ENCODE results near the gene CTNNA3. TPM values are rescaled to one million over a fixed set of nuclear protein-coding genes. Genes with fewer than 3 reads are reported as not detected.

Gene CTNNA3
- total RNA-seq, 4 donors from 2014 or later = 0.04 to 0.19 (median 0.11) TPM

- no peak for DNase-seq (ENCODE audit: low spot score in 2 of 2)
- intact Hi-C loops (cut with DNase I; ENCODE audit: low total_unique reads) = no loop called here
- WGBS, 2 donors = 84 to 94% methylated on average over 2 of the region's 2 CpGs
- TF ChIP-seq CTCF (IDR thresholded peaks at IDR 0.05) (no peak), POLR2A (IDR thresholded peaks at IDR 0.05) (no peak)
- no peak overlapping the region for H3K4me3 ChIP-seq (ENCODE audit: low read depth, poor library complexity, severe bottlenecking)
Observed at GRCh38 chr10:66291133-66291532, 1404.9 kb downstream of the CTNNA3 start.

DNA sequence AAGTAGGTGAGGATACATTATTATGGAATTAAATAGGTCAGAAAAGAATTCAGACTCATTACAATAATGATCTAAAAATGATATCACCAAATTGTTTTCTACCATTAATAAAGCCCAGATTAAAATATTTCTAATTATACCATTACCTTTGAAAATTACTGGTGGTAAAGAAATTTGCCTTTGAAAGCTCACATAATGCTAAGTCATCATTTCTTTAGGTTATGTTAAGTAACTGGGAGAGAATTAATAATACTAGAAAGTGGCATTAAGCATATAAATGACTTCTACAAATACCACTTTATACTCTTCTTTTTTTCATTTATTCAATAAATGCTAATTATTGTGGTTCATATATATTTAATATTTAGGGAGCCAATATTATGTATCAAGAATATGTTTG is 1411.4 kb downstream of the CTNNA3 start:
- no peak overlapping the region for H3K4me3 ChIP-seq (ENCODE audit: low read depth, poor library complexity, severe bottlenecking)

GRCh38 chr10:66283874-66284464 is 1412.0 kb downstream of the CTNNA3 start:
- DNase-seq (ENCODE audit: low spot score in 2 of 2) = no peak
- WGBS, 2 donors = 82 to 85% methylated on average over 4 of the region's 4 CpGs
- TF ChIP-seq CTCF (IDR thresholded peaks at IDR 0.05) = no peak
- TF ChIP-seq POLR2A (IDR thresholded peaks at IDR 0.05) = no peak
- intact Hi-C loops (cut with DNase I; ENCODE audit: low total_unique reads) = no loop called here
- no peak overlapping the region for H3K4me3 ChIP-seq (ENCODE audit: low read depth, poor library complexity, severe bottlenecking)

More for the DNA sequence above, 1411.4 kb downstream of the CTNNA3 start:
- TF ChIP-seq CTCF (IDR thresholded peaks at IDR 0.05) (no peak), POLR2A (IDR thresholded peaks at IDR 0.05) (no peak)
- intact Hi-C loops (cut with DNase I; ENCODE audit: low total_unique reads) = no loop called here
- DNase-seq (ENCODE audit: low spot score in 2 of 2) = no peak

- 62 to 68% methylated on average over 2 of the region's 2 CpGs for WGBS, 2 donors
- H3K4me3 ChIP-seq (ENCODE audit: low read depth, poor library complexity, severe bottlenecking) = no peak overlapping the region
- no peak for DNase-seq (ENCODE audit: low spot score in 2 of 2)
- no peak for TF ChIP-seq CTCF (IDR thresholded peaks at IDR 0.05)
- TF ChIP-seq POLR2A (IDR thresholded peaks at IDR 0.05) = no peak
- intact Hi-C loops (cut with DNase I; ENCODE audit: low total_unique reads) = no loop called here
Observed at GRCh38 chr10:66283064-66283463, 1412.9 kb downstream of the CTNNA3 start.

DNA sequence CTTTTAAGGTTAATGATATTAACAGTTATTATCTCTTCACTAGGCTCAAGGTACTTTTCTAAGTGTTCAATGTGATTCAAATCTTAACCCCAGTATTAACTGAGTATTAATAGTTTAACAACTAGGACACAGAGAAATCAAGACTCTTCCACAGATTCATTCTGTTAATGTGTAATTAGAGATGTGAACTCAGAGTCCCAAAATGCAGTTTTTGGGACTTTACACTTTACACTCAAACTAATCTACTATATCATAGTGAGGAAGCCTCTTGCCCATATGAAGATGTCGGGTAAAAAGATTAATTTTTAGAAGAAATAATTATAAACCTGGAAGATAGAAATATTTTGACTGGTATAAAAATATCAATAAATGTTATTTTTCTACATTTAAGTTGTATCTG is 1414.7 kb downstream of the CTNNA3 start:
- intact Hi-C loops (cut with DNase I; ENCODE audit: low total_unique reads) = no loop called here
- WGBS, 2 donors = 88 to 89% methylated on average over 1 of the region's 1 CpG
- no peak overlapping the region for H3K4me3 ChIP-seq (ENCODE audit: low read depth, poor library complexity, severe bottlenecking)
- no peak for DNase-seq (ENCODE audit: low spot score in 2 of 2)
- no peak for TF ChIP-seq POLR2A (IDR thresholded peaks at IDR 0.05)
- no peak for TF ChIP-seq CTCF (IDR thresholded peaks at IDR 0.05)

DNA sequence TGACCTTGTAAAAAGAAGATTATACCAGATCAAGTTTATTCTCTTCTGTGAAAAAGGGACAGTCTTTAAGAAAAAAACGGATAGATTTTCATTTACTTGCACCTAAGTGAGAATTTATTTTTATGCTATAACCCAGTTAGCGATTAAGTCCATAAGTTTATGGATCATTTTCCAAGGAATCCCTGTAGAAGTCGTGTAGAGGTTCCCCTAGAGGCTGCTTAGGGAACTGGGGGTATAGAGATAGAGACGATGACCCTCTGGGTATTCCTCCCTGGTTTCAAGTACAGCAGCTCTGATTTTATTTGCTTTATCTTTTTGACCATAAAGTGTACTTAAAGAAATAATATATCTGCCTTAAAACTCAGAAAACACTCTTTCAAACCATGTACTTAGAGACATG is 1418.5 kb downstream of the CTNNA3 start:
- TF ChIP-seq CTCF (IDR thresholded peaks at IDR 0.05) (no peak), POLR2A (IDR thresholded peaks at IDR 0.05) (no peak)
- 59 to 66% methylated on average over 4 of the region's 4 CpGs for whole genome bisulfite sequencing, 2 donors
- DNase-seq (ENCODE audit: low spot score in 2 of 2) = no peak
- no peak overlapping the region for H3K4me3 ChIP-seq (ENCODE audit: low read depth, poor library complexity, severe bottlenecking)
- intact Hi-C loops (cut with DNase I; ENCODE audit: low total_unique reads) = no loop called here

All from lower leg skin (tissue), 4 donors.